Activated naive CD8-positive, alpha-beta T cell treated with anti-CD3 and anti-CD28 coated beads, Interleukin-2, amount 10 ng/mL, durations not matched to agents 7 days and 5 days (primary cell): ENCODE data around the gene ATP6V0C. TPM values are rescaled to one million over a fixed set of nuclear protein-coding genes. Genes with fewer than 3 reads are reported as not detected.
"Not testable (repeated sequence)": the region's sequence is repeated elsewhere in the genome, so short reads cannot be mapped to it uniquely, and the experiment has no call there.

Experiments
- ATAC-seq: fragments of 150-1000 bp; cut with Tn5 transposase; one replicate; pipeline ENCODE4 v1.10.0; 2021; ENCODE audit warnings: low read depth, moderate library complexity
- POLR2A ChIA-PET: fragments of 350-600 bp; sonication (Branson Sonifier 250); formaldehyde crosslinking; loops from one replicate; lab custom pipeline; 2021; ENCODE audit warnings: antibody characterized with exemption; lab: Charles Lee
- DNase-seq: peaks from one replicate; pipeline ENCODE4 v3.0.0; 2021
- H3K27ac Mint-ChIP-seq: one replicate; pipeline ENCODE4 v1.8.0; 2022; ENCODE audit warnings: mild to moderate bottlenecking, mixed read lengths
- H3K27me3 Mint-ChIP-seq: one replicate; pipeline ENCODE4 v1.8.0; 2022; ENCODE audit warnings: mild to moderate bottlenecking, moderate library complexity, mixed read lengths
- H3K36me3 Mint-ChIP-seq: one replicate; pipeline ENCODE4 v1.8.0; 2021; ENCODE audit warnings: mild to moderate bottlenecking, mixed read lengths
- H3K4me1 Mint-ChIP-seq: one replicate; pipeline ENCODE4 v1.8.0; 2021; ENCODE audit warnings: mixed read lengths
- H3K4me3 Mint-ChIP-seq: one replicate; pipeline ENCODE4 v1.8.0; 2022; ENCODE audit warnings: mild to moderate bottlenecking, moderate library complexity, mixed read lengths
- H3K9me3 Mint-ChIP-seq: one replicate; pipeline ENCODE4 v1.8.0; 2021; ENCODE audit warnings: mixed read lengths
- microRNA-seq: library from miRNA; unstranded; fragments of <30 nt; microRNA quantifications from one replicate; pipeline ENCODE4 v1.2.0, GENCODE V29; 2022
- total RNA-seq, 2 experiments: library from RNA; stranded (reverse); gene quantifications; one replicate each; pipeline ENCODE4 v1.2.3, GENCODE V29; 2021

ATP6V0C gene
- total RNA-seq, 2 experiments from 2014 or later: 117 to 122 TPM

DNA sequence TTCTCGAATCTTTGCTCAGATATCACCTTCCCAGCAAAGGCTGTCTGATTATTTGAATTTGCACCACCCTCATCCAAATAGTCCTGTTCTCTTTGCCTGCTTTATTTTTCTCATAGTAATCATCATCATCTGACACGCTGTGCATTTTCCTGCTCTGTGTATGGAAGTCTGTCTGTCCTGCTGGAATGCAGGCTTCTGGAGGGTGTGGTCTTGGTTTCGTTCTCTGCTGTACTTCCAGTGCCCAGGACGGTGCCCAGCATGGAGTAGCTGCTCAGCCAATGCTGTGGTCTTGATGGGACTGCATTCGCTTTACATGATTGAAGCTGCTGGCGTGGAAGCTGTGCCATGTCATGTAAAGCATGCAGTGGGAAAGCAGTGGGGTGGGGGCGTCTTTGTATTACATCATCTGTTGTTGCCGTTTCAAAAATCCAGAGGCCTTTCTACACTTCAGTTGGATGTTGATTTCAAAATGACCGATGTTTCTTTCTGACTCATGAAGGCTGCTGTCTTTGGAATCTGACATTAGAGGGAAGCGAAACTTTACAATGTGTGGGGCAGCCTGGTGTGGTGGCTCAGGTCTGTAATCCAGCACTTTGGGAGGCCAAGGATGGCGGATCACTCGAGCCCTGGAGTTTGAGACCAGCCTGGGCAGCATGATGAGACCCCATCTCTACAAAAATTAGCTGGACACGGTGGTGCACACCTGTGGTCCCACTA lies 41.1 kb downstream of the ATP6V0C start:
- H3K4me1 Mint-ChIP-seq, H3K27ac Mint-ChIP-seq, POLR2A ChIA-PET, H3K9me3 Mint-ChIP-seq, H3K4me3 Mint-ChIP-seq, ATAC-seq, H3K36me3 Mint-ChIP-seq, DNase-seq, H3K27me3 Mint-ChIP-seq: not testable (repeated sequence)

DNA sequence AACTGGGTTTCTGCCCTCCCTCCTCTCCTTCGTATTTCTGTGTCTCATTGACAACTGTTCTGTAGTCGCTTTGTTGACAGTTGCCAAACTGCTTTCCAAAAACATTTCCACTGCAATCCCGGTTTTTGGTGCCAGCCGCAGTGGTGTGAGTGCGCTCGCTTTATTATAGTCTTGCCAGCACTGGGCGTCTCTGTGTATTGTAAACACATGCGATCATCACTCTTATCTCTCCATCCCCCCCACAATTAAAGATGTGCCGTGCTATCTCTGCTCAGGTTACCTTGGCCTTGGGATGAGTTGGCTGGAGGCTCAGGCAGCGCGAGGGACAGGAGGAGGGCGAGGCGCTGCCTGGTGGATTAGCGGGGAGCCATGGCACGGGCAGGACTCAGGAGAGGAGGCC lies 43.4 kb downstream of the ATP6V0C start:
- ATAC-seq, H3K9me3 Mint-ChIP-seq, H3K4me3 Mint-ChIP-seq, POLR2A ChIA-PET, DNase-seq, H3K36me3 Mint-ChIP-seq, H3K27me3 Mint-ChIP-seq, H3K4me1 Mint-ChIP-seq, H3K27ac Mint-ChIP-seq: not testable (repeated sequence)

DNA sequence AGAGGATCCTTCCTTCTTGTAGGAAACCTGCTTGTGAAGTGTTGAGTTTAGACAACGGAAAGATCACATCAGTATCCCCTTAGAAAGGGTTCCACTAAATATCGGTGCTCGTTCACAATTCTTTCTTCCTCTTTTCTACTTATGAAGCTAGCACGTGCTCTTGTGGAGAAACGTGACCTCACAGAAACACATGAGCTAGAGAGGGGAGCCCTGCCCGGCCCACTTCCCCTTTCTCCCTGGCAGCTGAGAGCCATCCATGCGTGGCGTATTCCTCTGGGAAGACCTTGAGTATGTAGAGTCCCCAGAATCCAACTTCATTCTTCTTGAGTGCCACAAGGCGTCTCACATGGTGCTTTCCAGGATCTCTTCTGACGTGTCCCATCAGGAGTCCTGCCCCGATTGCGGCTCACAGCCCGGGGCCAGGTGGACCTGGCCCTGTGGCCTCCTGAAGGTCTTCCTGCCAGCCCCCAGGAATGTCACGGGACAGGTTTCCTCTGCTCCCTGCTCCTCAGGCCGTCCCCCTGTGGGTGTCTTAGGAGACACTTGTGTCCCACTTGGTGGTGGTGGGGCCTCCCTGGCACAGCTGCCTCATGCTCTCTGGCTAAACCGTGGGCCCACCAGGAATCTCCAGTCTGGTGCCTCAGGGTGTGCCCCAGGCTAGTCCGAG lies 46.5 kb downstream of the ATP6V0C start:
- H3K27me3 Mint-ChIP-seq, POLR2A ChIA-PET, H3K4me1 Mint-ChIP-seq, DNase-seq, H3K4me3 Mint-ChIP-seq, H3K36me3 Mint-ChIP-seq, ATAC-seq, H3K27ac Mint-ChIP-seq, H3K9me3 Mint-ChIP-seq: not testable (repeated sequence)

DNA sequence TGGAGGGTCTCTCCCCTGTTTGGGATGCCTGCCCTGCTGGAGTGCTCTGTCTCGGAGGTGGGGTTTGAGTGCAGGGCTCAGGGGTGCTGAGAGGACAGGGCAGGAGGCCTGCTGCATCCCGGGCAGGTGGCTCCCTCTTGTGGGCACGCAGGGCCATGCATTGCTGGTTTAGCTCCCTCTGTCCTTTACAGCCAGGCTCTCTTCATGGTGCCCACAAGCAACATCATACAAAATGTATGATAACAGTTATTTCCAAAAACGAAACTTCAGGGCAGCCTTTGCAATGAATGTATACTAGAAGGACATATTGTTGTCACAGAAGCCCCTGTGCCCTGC lies 47.0 kb downstream of the ATP6V0C start:
- H3K4me3 Mint-ChIP-seq, POLR2A ChIA-PET, H3K27ac Mint-ChIP-seq, H3K27me3 Mint-ChIP-seq, H3K4me1 Mint-ChIP-seq, H3K36me3 Mint-ChIP-seq, H3K9me3 Mint-ChIP-seq: not testable (repeated sequence)
- ATAC-seq: peak; percentile 99
- DNase-seq: peak; percentile 81

DNA sequence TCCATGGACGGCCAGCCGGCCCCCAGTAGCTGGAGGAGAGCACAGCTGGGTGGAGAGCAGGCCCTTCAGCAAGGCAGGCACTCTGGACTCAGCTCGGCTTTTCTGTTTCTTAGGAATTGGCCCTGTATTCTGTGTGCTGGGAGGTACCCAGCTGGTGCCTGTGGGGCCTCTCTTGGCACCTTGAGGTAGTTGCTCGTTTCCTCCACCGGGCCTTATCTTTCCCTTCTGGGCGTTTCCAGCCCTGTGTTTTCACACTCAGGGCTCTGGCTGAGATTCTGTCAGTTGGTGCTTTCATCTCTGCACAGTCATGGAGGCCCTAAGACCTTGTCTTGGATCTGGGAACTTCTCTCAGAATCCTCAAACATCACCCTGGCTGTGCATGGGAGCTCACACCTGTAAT lies 53.8 kb downstream of the ATP6V0C start:
- POLR2A ChIA-PET, ATAC-seq, H3K27me3 Mint-ChIP-seq, H3K4me3 Mint-ChIP-seq, H3K9me3 Mint-ChIP-seq, H3K27ac Mint-ChIP-seq, H3K36me3 Mint-ChIP-seq, H3K4me1 Mint-ChIP-seq, DNase-seq: not testable (repeated sequence)

DNA sequence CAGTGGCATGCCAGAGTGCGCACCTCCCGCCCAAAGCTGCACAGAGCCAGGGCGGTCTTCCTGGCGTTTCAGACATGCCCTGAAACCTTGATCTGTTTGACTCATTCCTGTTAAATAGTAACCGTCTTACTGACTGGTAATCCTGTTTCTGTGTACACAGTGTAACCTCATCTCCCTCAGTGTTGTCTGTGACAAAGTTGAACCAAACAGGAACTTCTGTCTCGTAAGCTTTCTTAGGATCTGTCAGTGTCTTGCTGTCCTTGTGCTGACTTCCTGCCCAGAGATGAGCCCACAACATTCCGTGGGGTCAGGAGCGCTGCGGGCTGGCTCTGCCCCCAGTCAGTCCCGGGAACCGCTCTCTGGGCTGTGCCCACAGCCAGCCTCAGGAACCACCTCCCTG lies 54.8 kb downstream of the ATP6V0C start:
- H3K9me3 Mint-ChIP-seq, H3K36me3 Mint-ChIP-seq, POLR2A ChIA-PET, DNase-seq, H3K4me1 Mint-ChIP-seq, H3K27me3 Mint-ChIP-seq, ATAC-seq, H3K27ac Mint-ChIP-seq, H3K4me3 Mint-ChIP-seq: not testable (repeated sequence)

Small RNA genes within 50 kb of the gene (microRNA-seq; reads per million reads assigned to microRNA genes)
- gene MIR3178 (2.8 reads per million), gene MIR6768 (not detected)

Other genes starting within 250 kb of the ATP6V0C start
- gene RNPS1, start 245.8 kb upstream of the ATP6V0C start, total RNA-seq: 100 to 1,000 TPM; 212 to 220 TPM
- gene ABCA3, start 173.2 kb upstream of the ATP6V0C start, total RNA-seq: 1 to 10 TPM; 7.8 to 8.3 TPM
- 10 to 100 TPM; 67.7 to 70.5 TPM for gene CCNF, start 84.5 kb upstream of the ATP6V0C start, total RNA-seq
- gene TEDC2, start 53.8 kb upstream of the ATP6V0C start, total RNA-seq: 10 to 100 TPM; 16.0 to 17.8 TPM
- gene NTN3, start 42.7 kb upstream of the ATP6V0C start, total RNA-seq: not detected
- 10 to 100 TPM; 16.5 to 17.9 TPM for gene TBC1D24, start 38.8 kb upstream of the ATP6V0C start, total RNA-seq
- 10 to 100 TPM; 74.0 to 75.4 TPM for gene AMDHD2, start 6.4 kb downstream of the ATP6V0C start, total RNA-seq
- 1 to 10 TPM in 1 of 2 experiments, under 1 TPM in 1; 0.80 to 1.1 TPM for gene CEMP1, start 17.5 kb downstream of the ATP6V0C start, total RNA-seq
- gene PDPK1, start 24.1 kb downstream of the ATP6V0C start, total RNA-seq: 10 to 100 TPM; 50.6 to 55.1 TPM
- 10 to 100 TPM; 27.5 to 30.1 TPM for gene KCTD5, start 168.6 kb downstream of the ATP6V0C start, total RNA-seq
- gene PRSS27, start 206.3 kb downstream of the ATP6V0C start, total RNA-seq: 1 to 10 TPM; 1.9 to 2.2 TPM
- 100 to 1,000 TPM; 740 to 773 TPM for gene SRRM2, start 238.7 kb downstream of the ATP6V0C start, total RNA-seq